Putamen (tissue), 1 donor: ENCODE results near the gene KLHL21.

ENCODE experiments used
- DNase-seq: peaks from one replicate; pipeline ENCODE4 v3.0.0-alpha.2; 2016; ENCODE audit warnings: low spot score

Gene KLHL21

GRCh38 chr1:6599141-6599975 lies 3.3 kb downstream of the KLHL21 start:
- DNase-seq, result no peak

DNA sequence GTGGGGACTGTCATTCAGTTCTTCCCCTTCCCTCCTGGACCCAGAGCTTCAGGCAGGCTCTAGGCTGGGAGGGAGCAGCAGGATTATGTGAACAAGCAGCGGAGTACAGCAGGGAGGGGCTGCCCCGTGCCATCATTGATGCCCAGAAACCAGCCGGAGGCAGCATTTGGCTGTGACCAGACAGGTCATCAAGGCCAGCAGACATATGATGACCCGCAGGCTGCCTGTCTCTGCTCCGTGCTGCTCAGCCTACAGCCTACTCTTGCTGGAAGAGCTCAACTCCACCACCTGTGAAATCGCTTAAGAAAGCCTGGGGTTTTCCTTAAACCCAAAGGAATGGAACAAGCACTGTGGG lies 4.9 kb downstream of the KLHL21 start:
- DNase-seq, result no peak

DNA sequence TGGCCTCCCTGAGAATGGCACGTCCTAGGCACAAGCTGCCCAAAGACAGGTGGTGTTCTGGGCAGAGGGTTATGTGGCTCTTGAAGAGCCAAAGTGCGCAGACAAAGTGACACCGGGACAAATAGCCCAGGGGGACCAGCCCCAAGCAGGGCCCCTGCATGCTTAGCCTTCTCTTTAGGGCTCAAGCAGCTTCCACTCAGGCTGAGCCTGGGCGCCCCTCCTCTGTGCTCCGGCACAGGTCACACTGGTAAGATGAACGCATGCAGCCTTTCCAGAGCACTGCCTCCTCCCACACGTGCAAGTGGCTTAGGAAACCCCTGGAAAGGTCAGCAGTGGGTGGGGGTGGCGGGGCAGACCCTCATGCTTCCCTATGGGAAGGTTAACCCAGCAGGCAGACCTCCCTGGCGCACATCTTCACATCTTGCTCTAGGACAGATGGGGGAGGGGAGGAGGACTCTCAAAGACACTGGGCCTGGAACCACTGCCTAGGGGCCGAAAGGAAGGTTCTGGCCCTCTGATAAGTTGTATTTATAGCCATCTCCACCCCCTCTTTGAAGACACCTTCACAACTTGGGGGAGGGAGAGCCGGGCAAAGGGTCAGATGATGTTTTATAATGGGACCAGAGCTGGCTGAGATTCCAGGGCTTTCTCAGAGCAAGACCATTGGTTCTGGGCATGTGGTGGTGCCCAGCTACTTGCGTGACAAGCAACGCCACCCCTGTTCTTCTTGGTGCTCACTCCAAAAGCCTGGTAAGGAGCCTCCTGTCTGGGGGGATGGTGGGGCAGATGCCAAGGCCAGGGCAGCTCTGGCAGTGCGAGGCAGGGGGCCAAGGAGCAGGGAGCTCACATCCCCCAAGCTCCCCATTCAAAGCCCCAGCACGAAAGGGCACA lies 5.5 kb downstream of the KLHL21 start:
- no peak for DNase-seq

DNA sequence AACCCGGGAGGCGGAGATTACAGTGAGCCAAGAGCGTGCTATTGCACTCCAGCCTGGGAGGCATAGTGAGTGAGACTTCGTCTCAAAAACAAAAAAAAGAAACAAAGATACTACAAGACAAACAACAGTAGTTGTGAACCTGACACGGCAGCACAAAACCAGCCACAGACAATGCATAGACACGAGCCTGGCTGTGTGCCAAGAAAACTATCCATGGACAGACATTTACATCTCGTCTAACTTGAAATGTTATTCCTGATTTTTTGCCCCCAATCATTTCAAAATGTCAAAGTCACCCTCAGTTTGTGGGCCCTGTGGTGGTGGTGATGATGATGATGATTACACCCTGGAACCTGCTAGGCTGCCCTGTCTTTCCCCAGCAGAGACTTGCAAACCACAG lies 6.3 kb downstream of the KLHL21 start:
- DNase-seq, result no peak

DNA sequence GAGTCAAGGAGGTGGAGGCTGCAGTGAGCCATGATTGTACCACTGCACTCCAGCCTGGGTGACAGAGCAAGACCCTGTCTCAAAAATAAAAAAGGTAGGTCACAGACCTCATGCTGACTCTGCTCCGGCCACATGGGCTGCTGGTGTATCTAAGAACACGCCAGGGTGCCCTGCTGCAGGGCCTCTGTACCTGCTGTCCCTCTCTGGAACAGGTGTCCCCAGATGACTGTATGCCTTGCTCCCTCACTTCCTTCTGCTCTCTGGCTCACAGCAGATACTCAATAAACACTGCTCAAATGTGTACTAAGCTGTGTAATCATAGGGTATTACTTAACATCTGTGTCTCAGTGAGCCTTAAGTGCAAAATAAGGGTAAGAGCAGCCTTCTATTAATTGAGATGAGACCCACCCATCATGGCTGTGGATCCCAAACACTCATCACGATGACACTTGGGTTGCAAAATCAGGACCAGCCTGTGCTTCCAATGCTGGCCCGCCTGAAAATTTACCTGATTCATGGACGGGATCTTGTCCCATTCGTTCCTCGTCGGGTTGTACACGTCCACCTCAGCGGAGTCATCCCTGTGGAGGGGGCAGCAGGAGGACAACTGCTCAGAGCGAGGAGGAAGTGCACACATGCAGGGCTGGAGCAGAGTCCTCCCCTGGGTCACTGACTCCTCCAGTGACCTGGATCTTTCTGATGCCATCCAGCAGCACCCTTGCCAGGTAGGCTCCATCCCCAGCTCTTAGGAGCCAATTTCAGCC lies 7.5 kb downstream of the KLHL21 start:
- no peak for DNase-seq

DNA sequence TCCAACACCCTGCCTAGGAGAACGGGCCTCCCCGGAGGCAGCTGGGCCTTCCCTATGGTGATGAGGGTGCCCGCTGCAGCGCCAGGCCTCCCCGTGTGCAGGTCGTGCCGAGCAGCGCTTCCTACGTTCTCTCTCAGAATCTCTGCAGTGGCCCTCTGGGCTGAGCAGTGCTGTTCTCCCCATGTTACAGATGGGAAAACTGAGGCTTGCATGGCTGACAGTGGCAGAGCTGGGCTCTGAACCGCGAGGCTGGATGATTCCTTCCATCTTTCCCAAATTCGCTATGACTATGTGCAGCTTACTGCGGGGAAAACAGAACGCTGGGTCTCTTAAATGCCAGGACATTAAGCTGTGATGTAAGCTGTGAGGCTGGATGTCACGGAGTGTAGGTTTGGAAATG lies 8.9 kb downstream of the KLHL21 start:
- no peak for DNase-seq

DNA sequence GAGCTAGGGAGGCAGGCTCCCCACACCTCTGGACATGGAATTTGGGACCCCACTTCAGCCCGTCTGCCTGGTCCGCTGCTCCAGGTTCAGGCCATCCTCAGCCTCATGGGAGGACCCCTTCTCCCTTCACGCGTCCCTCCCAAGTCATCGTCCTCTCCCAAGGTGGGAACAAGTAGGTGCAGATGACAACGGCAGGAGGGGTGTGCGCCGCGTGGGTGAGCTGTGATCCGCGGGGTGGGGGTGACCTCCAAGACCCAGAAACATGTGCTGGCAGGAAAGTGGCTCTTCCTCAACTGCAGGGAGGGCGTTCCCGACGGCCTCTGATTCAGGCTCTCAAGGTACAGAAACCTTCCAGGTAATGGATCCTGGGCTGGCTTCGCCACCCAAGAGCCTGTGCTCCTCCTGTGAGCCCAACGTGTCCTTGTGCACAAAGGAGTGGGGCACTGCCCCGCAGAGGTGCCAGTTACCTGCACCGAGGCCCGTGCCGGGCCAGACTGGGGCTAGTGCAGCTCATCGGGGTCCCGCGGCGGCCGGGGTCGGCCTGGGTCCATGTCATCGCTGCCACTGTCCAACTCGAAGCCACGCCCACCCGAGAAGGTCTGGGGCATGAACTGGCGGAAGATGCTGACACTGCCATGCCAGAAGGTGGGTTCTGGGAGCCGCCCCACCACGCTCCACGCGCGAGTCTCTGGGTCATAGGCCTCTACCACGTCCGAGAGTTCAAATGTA lies 9.6 kb downstream of the KLHL21 start:
- no peak for DNase-seq

- DNase-seq, result no peak
Measured at GRCh38 chr1:6592441-6592840, 10.2 kb downstream of the KLHL21 start.

DNA sequence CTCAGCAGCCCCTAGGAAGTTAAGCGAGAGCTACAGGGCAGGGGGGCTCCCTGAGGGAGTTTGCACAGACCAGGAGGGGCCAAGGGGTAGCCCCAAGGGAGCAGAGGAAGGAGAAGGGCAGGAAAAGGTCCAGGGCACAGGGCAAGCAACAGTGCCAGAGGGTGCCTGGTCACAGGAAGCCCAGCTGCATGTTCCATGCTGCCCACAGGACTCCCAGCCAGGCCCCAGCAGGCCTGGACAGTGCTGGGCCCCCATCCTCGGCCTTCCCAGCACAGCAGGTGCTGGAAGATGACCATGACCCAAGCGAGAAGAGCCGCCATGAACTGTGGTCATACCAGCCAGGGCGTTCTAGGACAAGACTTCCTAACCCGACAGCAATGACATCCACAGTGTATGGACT lies 11.0 kb downstream of the KLHL21 start:
- no peak for DNase-seq

GRCh38 chr1:6591222-6591621 lies 11.4 kb downstream of the KLHL21 start:
- DNase-seq, result no peak

DNA sequence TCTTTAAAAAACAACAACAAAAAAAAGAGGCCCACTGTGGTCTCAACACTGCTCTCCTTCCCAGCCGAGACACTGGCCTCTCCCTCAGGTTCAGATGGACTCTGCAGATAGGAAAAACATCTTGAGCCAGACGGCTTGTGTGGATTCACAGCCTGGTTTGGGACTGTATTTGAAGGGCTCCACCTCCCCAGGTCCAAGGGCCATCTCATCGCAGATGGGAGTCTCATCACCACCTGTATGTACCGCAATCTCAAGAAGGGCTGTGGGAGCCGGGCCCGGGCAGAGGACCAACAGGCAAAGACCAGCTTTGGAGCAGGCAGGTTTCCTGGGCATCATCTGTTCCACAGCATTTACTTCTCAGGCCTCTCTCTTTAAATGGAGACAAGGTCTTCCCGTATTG lies 12.6 kb downstream of the KLHL21 start:
- DNase-seq, result no peak

DNA sequence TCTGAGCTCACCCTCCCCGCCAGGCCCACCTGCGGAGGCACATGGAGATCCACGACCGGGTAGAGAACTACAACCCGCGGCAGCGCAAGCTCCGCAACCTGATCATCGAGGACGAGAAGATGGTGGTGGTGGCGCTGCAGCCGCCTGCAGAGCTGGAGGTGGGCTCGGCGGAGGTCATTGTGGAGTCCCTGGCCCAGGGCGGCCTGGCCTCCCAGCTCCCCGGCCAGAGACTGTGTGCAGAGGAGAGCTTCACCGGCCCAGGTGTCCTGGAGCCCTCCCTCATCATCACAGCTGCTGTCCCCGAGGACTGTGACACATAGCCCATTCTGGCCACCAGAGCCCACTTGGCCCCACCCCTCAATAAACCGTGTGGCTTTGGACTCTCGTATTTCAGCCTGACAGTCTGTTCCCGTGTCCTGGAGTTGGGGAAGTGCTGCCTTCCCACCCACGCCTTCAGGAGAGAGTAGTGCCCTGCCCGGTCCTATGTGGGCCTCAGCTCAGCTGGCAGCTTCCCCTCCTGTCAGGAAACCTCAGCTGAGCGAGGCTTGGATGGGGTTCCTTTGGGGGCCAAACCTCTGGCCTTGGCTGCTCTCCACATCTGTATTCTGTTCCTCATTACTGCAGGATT lies 13.7 kb downstream of the KLHL21 start:
- DNase-seq, result no peak

DNA sequence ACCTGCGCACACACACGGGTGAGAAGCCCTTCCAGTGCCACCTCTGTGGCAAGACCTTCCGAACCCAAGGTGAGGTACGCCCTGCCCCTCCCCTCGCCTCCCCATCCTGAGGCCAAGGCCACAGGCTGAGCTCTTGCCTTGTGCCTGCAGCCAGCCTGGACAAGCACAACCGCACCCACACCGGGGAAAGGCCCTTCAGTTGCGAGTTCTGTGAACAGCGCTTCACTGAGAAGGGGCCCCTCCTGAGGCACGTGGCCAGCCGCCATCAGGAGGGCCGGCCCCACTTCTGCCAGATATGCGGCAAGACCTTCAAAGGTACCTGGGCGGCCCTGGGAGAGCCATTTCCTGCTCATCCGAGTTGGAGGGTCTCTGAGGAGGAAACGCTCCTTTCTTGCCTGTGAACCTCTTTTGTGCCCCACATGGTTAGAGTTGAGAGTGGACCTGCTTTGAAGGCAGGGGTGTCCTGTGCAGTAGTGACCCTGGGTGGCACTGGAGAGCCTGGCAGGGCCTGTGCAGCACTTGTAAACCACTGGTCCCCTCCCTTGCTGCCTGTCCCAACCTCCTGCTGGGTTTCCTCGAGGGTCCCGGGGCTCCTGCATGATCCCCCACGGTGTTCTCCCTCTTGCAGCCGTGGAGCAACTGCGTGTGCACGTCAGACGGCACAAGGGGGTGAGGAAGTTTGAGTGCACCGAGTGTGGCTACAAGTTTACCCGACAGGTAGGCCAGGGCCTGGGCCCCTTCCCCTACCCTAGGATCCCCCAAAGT lies 14.4 kb downstream of the KLHL21 start:
- no peak for DNase-seq

- peak; percentile 68 for DNase-seq
Measured at GRCh38 chr1:6587261-6588005, 15.2 kb downstream of the KLHL21 start.

DNA sequence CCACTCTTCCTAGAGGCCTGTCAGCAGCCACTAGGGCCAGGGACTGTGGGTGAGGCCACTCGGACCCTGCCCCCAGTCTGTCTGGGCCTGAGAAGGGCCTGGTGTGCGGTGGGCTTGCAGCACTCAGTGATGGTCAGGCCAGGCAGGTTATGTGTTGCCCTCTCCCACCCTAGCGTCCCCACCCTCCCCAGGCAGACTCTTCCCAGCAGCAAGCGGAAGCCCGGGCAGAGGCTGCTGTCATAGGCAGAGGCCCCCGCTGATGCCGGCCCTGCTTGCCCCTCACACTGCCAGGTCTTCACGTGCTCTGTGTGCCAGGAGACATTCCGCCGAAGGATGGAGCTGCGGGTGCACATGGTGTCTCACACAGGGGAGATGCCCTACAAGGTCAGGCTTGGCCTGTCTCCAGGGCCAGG lies 16.3 kb downstream of the KLHL21 start:
- DNase-seq, result no peak

DNA sequence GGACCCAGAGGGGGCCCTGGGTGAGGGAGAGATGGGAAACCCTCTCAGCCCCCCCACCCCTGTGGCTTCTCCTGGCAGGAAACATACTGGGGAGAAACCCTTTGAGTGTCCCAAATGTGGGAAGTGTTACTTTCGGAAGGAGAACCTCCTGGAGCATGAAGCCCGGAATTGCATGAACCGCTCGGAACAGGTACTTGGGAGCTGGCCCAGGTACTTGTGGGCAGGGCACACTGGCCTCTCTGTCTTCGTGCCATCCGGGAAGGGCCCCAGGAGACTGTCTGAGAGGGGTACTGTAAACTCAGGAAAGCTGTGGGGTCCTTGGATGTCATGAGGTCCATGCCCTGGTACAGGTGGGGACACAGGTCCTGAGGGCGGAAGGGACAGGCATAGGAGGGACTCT lies 16.8 kb downstream of the KLHL21 start:
- DNase-seq, result no peak

GRCh38 chr1:6585081-6585722 lies 17.5 kb downstream of the KLHL21 start:
- no peak for DNase-seq

DNA sequence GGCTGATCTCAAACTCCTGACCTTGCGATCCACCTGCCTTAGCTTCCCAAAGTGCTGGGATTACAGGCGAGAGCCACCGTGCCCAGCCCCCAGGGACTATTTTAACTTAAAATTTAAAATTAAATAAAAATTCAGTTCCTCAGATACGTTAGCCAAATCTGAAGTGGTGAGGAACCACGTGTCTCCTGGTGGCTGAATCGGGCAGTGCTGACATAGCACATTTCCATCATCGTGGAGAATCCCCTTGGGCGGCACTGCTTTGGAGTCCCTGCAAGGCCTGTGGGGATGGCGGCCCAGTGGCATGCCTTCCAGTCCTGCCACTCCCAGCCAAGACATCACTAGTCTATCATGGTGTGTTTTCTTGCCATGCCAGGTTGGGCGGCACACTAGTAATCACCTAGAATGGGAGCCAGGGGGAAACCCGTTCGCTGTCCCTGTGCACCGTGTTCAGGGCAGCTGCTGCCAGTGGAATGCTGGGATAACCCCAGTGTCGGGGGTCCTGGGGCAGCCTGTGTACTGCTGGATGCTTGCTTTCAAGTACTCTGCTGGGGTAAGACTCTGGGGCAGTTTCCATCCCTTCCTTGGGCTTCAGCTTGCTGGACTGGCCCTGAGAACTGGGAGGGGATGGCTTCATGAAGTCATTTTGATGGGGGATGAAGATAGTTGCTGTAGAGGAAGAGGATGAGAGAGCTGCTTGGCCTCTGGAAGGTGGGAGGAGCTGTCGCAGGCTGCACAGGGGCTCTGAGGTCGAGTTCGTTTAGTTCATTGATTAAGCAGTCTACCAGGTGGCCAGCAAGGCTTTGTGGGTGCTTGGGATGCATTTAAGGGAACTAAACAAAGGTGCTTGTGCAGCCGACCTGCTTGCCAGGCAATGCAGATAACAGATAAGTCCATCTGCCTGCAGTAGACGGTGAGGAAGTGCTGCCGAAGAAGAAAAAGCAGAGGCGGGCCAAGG lies 18.3 kb downstream of the KLHL21 start:
- DNase-seq, result no peak
